HepG2 (cell line): Measurements from ENCODE around the gene DRC7. TPM values are rescaled to one million over a fixed set of nuclear protein-coding genes. Genes with fewer than 3 reads are reported as not detected.

Experiments used
- ATAC-seq: fragments of 200-7000 bp; cut with Tn5 transposase; 3 replicates; pipeline ENCODE4 v1.9.1; 2020; ENCODE audit warnings: mild to moderate bottlenecking, moderate library complexity
- BruUV-seq: library from RNA; stranded (reverse); fragments of 400-500 nt; replicated peaks from 2 replicates; lab custom pipeline; 2021; lab: Mats Ljungman, UMichigan
- CTCF ChIA-PET: fragments of 300-600 bp; formaldehyde crosslinking; extraction: SDS; loops from one replicate; lab custom pipeline; 2021; ENCODE audit warnings: low total read pairs, inconsistent platforms, low intra/inter-chr PET ratio; lab: Yijun Ruan, JAX
- POLR2A ChIA-PET: fragments of 350-600 bp; sonication (Branson Sonifier 250); formaldehyde crosslinking; loops from one replicate; lab custom pipeline; 2020; ENCODE audit warnings: antibody characterized with exemption, inconsistent platforms; lab: Yijun Ruan, JAX
- DNase-seq: peaks from one replicate; pipeline ENCODE4 v3.0.0-alpha.2; 2015; ENCODE audit warnings: low spot score
- FAIRE-seq: peaks from 3 replicates; lab custom pipeline; 2011; peaks lifted over from hg19 to GRCh38; lab: Jason Lieb, UNC
- H2AFZ ChIP-seq: one replicate; pipeline ENCODE4 v1.6.1; 2011; ENCODE audit warnings: low read length, inconsistent platforms
- H3K27ac ChIP-seq: fragments of 300-600 bp; 3 replicates; pipeline ENCODE4 v1.8.0; 2011; ENCODE audit warnings: mixed run types, mild to moderate bottlenecking, mixed read lengths, low read length, inconsistent platforms; ENCODE audit not compliant: insufficient read depth; ENCODE audit errors: extremely low read length
- H3K27me3 ChIP-seq, 2 experiments: fragments of 200-600 bp in 1 of 2; 2 replicates in 1 of 2; 3 replicates in 1 of 2; pipeline versions ENCODE4 v1.6.0 to v1.8.0; 2011; ENCODE audit warnings: low read length in 2 of 2, mild to moderate bottlenecking in 2 of 2, moderate library complexity in 2 of 2, inconsistent platforms in 1 of 2; ENCODE audit not compliant: insufficient read depth in 2 of 2, control insufficient read depth in 1 of 2
- H3K36me3 ChIP-seq, 2 experiments: fragments of 200-600 bp in 1 of 2; replicated peaks in 1 of 2; 2 replicates in 1 of 2; 3 replicates in 1 of 2; pipeline versions ENCODE4 v1.5.1 to v1.8.0; 2011; ENCODE audit warnings: low read length in 2 of 2, inconsistent platforms in 1 of 2; ENCODE audit not compliant: insufficient read depth in 2 of 2, control insufficient read depth in 1 of 2
- H3K4me1 ChIP-seq: 2 replicates; pipeline ENCODE4 v1.5.1; 2012; ENCODE audit warnings: low read length, inconsistent platforms; ENCODE audit not compliant: insufficient read depth
- H3K4me2 ChIP-seq: 2 replicates; pipeline ENCODE4 v1.6.0; 2011; ENCODE audit warnings: low read depth, low read length, inconsistent platforms
- H3K4me3 ChIP-seq, 3 experiments: fragments of 200-600 bp in 1 of 3; sonication (generic), shearing (Covaris generic) in 1 of 3; replicated peaks in 1 of 3; 2 replicates each; pipeline ENCODE4 v1.5.1; 2011 to 2016; ENCODE audit warnings: low read length in 3 of 3, inconsistent platforms in 2 of 3, low read depth in 2 of 3, mild to moderate bottlenecking in 2 of 3, control low read depth in 1 of 3, mixed read lengths in 1 of 3; ENCODE audit not compliant: insufficient read depth in 1 of 3
- H3K79me2 ChIP-seq: one replicate; pipeline ENCODE4 v1.6.1; 2011; ENCODE audit warnings: low read length, inconsistent platforms; ENCODE audit not compliant: insufficient read depth
- H3K9ac ChIP-seq: 2 replicates; pipeline ENCODE4 v1.6.0; 2011; ENCODE audit warnings: mild to moderate bottlenecking, low read depth, low read length, inconsistent platforms; ENCODE audit not compliant: insufficient read depth
- H3K9me3 ChIP-seq: 2 replicates; pipeline ENCODE4 v1.5.1; 2012; ENCODE audit warnings: mild to moderate bottlenecking, low read length
- H4K20me1 ChIP-seq: 2 replicates; pipeline ENCODE4 v1.6.0; 2011; ENCODE audit warnings: inconsistent platforms, mild to moderate bottlenecking, low read length, moderate library complexity; ENCODE audit not compliant: insufficient read depth
- AGO2 ChIP-seq: fragments of 200-400 bp; formaldehyde crosslinking; optimal IDR thresholded peaks from 2 replicates; pipeline ENCODE3; 2017; ENCODE audit warnings: mild to moderate bottlenecking, low read depth, low read length, moderate library complexity
- CCAR2 ChIP-seq: fragments of 200-400 bp; formaldehyde crosslinking; optimal IDR thresholded peaks from 2 replicates; pipeline ENCODE3; 2018; ENCODE audit warnings: low read depth, mild to moderate bottlenecking, low read length, moderate library complexity
- MYC ChIP-seq: sonication (generic); formaldehyde crosslinking; IDR thresholded peaks from 2 replicates; pipeline ENCODE4 v1.9.0; 2021; ENCODE audit warnings: missing genetic modification reagents, borderline replicate concordance
- NFE2 ChIP-seq: sonication (generic); formaldehyde crosslinking; IDR thresholded peaks from 2 replicates; pipeline ENCODE4 v1.4.0; 2020; ENCODE audit warnings: missing genetic modification reagents
- ZFP90 ChIP-seq: sonication (generic); formaldehyde crosslinking; IDR thresholded peaks from 2 replicates; pipeline ENCODE4 v1.8.0; 2022; ENCODE audit warnings: missing genetic modification reagents, mild to moderate bottlenecking, inconsistent platforms, borderline replicate concordance
- ZNF670 ChIP-seq: sonication (generic); formaldehyde crosslinking; IDR thresholded peaks from 2 replicates; pipeline ENCODE4 v1.8.0; 2022; ENCODE audit warnings: mild to moderate bottlenecking, missing genetic modification reagents, borderline replicate concordance
- WGBS: methylation state at CpG from one replicate; pipeline ENCODE4 v1.1.6; 2017; ENCODE audit warnings: low lambda C conversion rate; 5-methylcytosine and 5-hydroxymethylcytosine counted together
- in situ Hi-C: cut with HindIII; loops from 2 replicates; pipeline ENCODE4 v1.10.0; 2017; ENCODE audit warnings: low pct_unique_long_range_greater_than_20kb; ENCODE audit not compliant: extremely low pct_ligation_motif_present
- intact Hi-C: fragments of 100-400 bp; cut with micrococcal nuclease; formaldehyde crosslinking; loops from one replicate; pipeline ENCODE4 v1.10.0; 2022; ENCODE audit not compliant: unreplicated experiment
- polyA plus RNA-seq, 8 experiments: library from polyadenylated mRNA; depleted of rRNA in 3 of 8; stranded (reverse) in 7 of 8; unstranded in 1 of 8; fragments of >200 nt; fragmentation: Illumina TruSeq in 4 of 8; extraction: Trizol in 4 of 8; gene quantifications; 2 replicates each; pipeline versions ENCODE4 v1.2.1 to v1.2.3, GENCODE V29; 2011 to 2016; ENCODE audit warnings: low read depth in 4 of 8, missing spikeins in 1 of 8, mixed read lengths in 1 of 8; ENCODE audit not compliant: insufficient read depth in 1 of 8
- total RNA-seq, 5 experiments: library from RNA; depleted of rRNA; stranded (reverse); fragments of >200 nt; fragmentation: Illumina TruSeq; extraction: Trizol; gene quantifications; 2 replicates each; pipeline ENCODE4 v1.2.3, GENCODE V29; 2016; ENCODE audit warnings: low read depth in 1 of 5
- TF ChIP-seq, protein P1 (sequence below): sonication (generic); formaldehyde crosslinking; conservative IDR thresholded peaks from 2 replicates; pipeline ENCODE4 v1.8.1; 2023; ENCODE audit warnings: missing genetic modification reagents

DRC7 gene
- total and polyA plus RNA-seq, 2 of the 13 experiments (the other 11 are each of a cell fraction or from before 2014, with no cell fraction given) = 2.7 to 3.4 TPM

DNA sequence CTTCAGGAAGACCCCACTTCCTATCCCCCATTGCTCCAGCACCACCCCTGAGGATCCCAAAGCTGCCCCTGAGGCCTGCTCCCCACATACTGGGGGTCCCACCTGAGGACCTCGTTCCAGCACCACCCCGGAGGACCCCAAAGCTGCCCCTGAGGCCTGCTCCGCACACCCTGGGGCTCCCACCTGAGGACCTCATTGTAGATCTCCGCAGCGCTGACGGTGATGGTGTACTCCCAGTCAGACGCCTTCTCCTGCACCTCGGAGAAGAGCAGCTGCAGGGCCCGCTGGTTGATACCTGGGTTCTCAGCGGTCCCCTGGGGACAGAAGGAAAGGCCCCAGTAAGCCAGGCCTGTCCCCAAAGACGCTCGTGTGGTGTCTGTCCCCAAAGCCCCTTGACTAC lies 67.4 kb downstream of the DRC7 start:
- Histone ChIP-seq H3K36me3 (peaks cover 23 to 60% of the 10 kb centered on the region in 2 experiments), H3K27me3 (no peaks in the 10 kb centered on the region), H2AFZ (no peak overlapping the region), H3K79me2 (no peaks in the 10 kb centered on the region), H3K4me2 (no peak overlapping the region), H3K9me3 (no peaks in the 10 kb centered on the region), H4K20me1 (no peaks in the 10 kb centered on the region), H3K4me3 (no peak overlapping the region), H3K9ac (no peak overlapping the region), H3K27ac (no peak overlapping the region), H3K4me1 (no peaks in the 10 kb centered on the region)
- no peak for DNase-seq
- WGBS = 99% methylated on average over 10 of the region's 12 CpGs
- no peak for TF ChIP-seq NFE2 (CRISPR knock-in tag)
- TF ChIP-seq CCAR2 = no peak
- TF ChIP-seq AGO2 = peak; percentile 8
- TF ChIP-seq ZNF670 (CRISPR knock-in tag) = no peak
- CTCF ChIA-PET = no interaction called here
- in situ Hi-C loops (no loop called here), intact Hi-C loops (no loop called here)
- no TSS peak for BruUV-seq
- FAIRE-seq = no peak
- no peak for ATAC-seq
- POLR2A ChIA-PET = no interaction called here

DNA sequence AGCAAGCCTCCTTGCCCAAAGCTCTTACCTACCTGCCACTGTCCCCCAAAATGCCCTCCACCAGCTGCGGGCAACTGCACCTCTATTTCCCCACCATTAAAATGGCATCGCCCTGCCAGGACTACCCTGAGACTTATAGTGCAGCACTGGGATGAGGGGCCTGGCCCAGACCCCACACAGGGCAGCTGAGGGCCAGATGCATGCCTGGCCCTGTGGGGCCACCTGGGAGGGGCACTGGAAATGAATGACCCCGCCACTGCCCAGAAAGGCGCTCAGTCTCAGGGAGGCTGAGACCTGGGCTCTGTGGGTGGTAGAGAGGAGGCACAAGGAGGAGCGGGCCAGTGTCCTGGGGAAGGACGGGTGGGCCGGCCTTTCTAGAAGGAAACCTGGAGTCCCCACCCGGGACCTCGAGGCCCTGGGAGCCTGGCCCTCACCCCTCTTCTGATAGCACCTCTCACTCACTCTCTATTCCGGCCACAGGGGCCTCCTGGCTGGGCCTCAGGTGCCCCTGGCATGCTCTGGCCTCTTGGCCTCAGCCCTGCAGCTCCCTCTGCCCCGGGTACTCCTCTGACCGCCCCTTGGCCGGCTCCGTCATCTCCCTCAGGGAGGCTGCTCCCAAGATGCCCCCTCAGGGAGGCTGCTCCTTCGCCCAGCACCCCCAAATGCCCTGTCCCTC lies 67.9 kb downstream of the DRC7 start:
- in situ Hi-C loops = no loop called here
- Histone ChIP-seq H3K9ac (no peak overlapping the region), H4K20me1 (no peaks in the 10 kb centered on the region), H3K27ac (no peak overlapping the region), H3K9me3 (no peaks in the 10 kb centered on the region), H3K4me2 (no peak overlapping the region), H3K27me3 (no peaks in the 10 kb centered on the region), H3K4me3 (no peak overlapping the region), H3K4me1 (no peaks in the 10 kb centered on the region), H3K79me2 (no peaks in the 10 kb centered on the region), H2AFZ (no peak overlapping the region), H3K36me3 (peaks cover 24 to 63% of the 10 kb centered on the region in 2 experiments)
- FAIRE-seq (no peak), ATAC-seq (no peak), DNase-seq (no peak)
- 81% methylated on average over 15 of the region's 15 CpGs for whole genome bisulfite sequencing
- ChIA-PET POLR2A (no interaction called here), CTCF (no interaction called here)
- no TSS peak for BruUV-seq
- intact Hi-C loops = no loop called here
- TF ChIP-seq, protein P1, sequence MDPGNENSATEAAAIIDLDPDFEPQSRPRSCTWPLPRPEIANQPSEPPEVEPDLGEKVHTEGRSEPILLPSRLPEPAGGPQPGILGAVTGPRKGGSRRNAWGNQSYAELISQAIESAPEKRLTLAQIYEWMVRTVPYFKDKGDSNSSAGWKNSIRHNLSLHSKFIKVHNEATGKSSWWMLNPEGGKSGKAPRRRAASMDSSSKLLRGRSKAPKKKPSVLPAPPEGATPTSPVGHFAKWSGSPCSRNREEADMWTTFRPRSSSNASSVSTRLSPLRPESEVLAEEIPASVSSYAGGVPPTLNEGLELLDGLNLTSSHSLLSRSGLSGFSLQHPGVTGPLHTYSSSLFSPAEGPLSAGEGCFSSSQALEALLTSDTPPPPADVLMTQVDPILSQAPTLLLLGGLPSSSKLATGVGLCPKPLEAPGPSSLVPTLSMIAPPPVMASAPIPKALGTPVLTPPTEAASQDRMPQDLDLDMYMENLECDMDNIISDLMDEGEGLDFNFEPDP = 0 out of 2 replicates have a peak, but pooled peaks have one; percentile 27
- TF ChIP-seq MYC (CRISPR knock-in tag) (no peak), ZFP90 (CRISPR knock-in tag) (no peak)
